Stimulated activated CD8-positive, alpha-beta memory T cell treated with anti-CD3 and anti-CD28 coated beads, Interleukin-7, amount 100 ng/mL, for 48 hours (primary cell): ENCODE results near the gene SECTM1.

ENCODE experiments used
- DNase-seq, 2 donors: peaks; one replicate each; pipeline ENCODE4 v3.0.0-alpha.2; 2020; ENCODE audit warnings: low read depth in 1 of 2; ENCODE audit errors: extremely low read depth in 1 of 2

SECTM1 gene

DNA sequence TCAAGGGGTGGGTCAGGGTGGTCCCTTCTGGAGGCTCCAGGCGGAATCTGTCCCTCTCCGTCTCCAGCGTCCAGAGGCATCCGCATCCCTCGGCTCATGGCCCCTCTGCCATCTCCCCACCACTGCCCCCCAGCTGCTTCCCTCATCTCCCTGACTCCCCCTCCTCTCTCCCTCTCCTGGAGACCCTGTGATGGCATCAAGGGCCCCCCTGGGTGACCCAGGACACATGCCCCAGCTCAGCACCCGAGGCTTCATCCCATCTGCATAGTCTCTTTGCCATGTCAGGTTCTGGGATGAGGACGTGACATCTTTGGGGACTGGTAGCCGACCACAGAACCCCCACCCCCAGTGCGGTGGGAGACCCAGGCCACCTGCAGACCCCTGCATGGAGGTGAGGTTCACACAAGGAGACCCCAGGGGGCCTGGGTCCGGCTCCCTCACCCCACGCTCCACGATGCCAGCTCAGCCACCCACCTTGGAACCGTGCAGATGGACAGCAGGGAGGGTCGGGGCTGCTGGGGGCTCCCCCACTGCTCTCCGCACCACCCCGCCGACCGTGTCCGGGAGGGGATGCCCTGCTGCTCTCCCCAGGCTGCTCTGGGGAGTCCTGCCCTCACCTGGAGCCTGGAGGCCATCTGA lies 3.8 kb downstream of the SECTM1 start:
- DNase-seq, result no peak

GRCh38 chr17:82328994-82329507 lies 4.5 kb downstream of the SECTM1 start:
- no peak for DNase-seq

- no peak for DNase-seq
Measured at GRCh38 chr17:82328141-82328993, 5.2 kb downstream of the SECTM1 start.

DNA sequence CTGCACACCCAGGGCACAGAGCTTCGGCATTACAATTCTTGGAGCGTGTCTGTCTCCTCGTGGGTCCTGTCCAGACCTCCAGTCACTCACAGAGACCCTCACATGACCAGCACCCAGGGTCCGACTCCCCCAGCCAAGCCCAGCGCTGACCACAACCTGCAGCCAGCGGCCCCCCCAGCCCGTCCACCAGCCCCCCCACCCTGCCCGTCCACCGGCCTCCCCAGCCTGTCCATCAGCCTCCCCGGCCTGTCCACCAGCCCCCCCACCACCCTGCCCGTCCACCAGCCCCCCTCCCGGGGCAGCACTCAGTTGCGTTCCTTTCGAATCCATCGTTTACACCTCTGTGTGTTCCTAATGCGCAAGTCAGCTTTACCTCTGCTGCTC lies 5.8 kb downstream of the SECTM1 start:
- DNase-seq, result no peak

DNA sequence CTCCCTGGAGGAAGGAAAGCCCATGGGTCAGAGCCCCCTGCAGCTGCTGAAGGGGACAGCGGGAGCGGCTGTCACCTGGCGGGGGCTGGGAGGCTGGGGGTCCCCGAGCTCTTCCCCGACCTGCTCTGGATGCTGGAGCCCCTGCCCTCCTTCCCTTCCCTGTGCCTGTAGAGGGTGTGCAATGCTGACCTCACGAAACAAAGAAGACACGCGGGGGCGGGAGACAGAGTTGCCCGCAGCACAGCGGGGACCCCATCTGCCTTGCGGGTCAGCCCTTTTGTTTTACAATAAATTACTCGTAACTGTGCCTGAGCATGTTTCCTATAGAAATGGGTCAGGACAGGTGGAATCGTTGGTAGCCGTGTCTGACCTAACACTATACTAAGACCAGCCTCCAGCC lies 6.3 kb downstream of the SECTM1 start:
- DNase-seq, result no peak

- no peak for DNase-seq
Measured at GRCh38 chr17:82325286-82326180, 8.0 kb downstream of the SECTM1 start.

DNA sequence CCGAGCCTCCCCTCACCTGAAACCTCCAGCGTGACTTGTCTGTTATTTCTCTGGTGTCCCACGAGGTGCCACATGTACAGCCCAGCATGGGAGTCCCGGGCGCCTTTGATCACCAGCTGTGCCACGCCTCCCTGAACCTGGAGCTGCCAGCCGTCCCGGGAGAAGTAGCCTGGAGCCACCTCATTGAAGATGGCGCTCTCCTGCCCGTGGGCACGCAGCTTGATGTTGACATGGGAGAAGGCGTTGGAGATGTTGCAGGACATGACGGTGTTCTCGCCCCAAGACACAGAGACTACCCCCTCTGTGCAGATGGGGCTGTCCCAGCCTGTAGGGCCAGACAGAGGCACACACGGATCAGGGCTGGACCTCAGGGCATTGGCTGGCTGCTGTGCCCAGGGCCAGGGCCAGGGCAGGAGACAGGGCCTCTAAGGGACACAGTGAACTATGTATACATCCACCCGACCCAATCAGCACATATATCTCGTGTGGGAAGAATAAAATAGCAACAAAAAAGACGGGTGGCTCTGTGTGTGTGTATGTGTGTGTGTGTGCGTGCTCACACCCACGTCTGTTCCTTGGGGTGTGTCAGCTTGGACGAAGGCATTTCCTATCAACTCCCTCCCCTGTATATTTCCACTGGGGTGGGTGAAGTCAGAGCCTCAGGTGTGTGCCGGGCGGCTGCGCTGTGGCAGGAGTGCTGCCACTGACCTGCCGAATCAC lies 8.8 kb downstream of the SECTM1 start:
- no peak for DNase-seq

DNA sequence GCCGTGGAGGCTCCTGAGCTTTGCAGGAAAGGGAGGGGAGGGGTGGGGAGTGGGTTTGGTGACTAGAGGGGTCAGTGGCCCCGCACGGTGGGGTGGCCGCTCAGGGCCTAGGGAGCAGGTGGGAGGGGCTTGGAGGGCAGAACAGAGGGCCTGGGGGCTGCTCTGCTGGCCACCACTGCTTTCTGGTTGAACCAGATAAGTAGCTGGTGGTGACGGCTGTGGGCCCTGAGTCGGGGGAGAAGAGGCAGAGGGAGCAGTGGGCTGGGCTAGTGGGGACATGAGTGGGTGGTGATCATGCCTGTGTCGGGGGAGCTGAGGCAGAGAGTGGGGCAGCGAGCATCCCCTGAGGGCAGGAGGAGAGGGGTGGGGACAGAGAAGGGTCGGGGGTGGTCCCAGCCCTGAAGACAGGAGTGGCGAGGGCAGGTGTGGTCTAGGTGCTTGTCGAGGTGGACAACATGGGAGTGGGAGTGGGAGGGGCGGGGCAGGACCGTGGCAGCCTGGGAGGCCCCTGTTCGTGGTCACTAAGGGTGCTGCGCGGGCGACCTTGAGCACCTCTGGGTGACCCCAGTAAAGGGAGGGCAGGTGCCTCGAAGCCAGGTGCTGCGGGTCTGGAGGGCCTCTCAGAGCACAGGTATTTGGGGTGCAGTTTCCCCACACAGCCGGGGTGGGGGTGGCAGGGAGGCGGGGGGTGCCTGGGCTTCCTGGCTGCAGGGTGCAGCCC lies 9.9 kb downstream of the SECTM1 start:
- no peak for DNase-seq

- DNase-seq, result no peak
Measured at GRCh38 chr17:82322526-82323453, 10.8 kb downstream of the SECTM1 start.

GRCh38 chr17:82321947-82322466 lies 11.6 kb downstream of the SECTM1 start:
- no peak for DNase-seq

GRCh38 chr17:82320956-82321927 lies 12.3 kb downstream of the SECTM1 start:
- peak in 1 of 2 donors; percentile 79 for DNase-seq

DNA sequence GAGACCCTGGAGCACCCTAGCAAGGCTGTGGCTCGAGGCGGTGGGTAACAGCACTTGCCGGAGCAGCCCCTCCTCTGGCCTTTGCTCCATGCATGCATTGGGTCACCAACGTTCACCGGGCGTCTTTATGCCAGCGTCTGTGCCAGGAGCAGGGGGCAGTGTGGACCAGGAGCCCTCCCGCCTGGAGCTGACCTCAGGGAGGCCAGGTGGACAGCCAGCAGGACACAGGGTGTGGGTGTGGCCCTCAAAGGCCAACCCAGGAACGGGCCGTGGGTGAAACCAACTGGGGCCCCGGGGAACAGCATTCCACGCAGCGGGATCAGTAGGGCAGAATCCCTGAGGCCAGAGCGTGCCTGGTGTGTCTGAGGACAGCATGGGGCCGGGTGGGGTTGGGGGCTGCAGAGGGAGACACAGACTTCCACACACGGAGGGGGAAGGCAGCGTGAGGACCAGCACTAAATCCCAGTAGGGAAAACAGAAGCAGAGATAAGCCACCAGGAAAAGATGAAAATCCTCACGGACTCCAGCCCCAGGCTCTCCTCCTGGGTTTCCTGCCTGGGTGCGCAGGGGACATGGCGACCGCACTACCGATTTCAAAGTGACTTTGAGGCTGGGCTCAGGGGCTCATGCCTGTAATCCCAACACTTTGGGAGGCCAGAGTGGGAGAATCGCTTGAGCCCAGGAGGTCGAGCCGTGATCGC lies 13.3 kb downstream of the SECTM1 start:
- DNase-seq, result no peak

DNA sequence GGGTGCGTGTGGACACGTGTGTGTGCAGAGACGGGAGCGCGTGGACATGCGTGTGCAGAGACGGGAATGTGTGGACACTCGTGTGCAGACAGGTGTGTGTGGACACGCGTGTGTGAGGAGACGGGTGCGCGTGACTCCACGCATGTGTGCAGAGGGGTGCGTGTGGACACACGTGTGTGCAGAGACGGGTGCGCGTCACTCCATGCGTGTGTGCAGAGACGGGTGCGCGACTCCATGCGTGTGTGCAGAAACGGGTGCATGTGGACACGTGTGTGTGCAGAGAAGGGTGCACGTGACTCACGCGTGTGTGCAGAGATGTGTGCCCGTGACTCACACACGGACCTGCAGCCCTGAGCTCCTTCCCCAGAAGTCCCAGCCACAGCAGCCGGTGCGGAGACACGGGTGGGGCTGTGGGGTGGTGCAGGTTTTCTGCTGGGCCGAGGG lies 13.9 kb downstream of the SECTM1 start:
- no peak for DNase-seq

DNA sequence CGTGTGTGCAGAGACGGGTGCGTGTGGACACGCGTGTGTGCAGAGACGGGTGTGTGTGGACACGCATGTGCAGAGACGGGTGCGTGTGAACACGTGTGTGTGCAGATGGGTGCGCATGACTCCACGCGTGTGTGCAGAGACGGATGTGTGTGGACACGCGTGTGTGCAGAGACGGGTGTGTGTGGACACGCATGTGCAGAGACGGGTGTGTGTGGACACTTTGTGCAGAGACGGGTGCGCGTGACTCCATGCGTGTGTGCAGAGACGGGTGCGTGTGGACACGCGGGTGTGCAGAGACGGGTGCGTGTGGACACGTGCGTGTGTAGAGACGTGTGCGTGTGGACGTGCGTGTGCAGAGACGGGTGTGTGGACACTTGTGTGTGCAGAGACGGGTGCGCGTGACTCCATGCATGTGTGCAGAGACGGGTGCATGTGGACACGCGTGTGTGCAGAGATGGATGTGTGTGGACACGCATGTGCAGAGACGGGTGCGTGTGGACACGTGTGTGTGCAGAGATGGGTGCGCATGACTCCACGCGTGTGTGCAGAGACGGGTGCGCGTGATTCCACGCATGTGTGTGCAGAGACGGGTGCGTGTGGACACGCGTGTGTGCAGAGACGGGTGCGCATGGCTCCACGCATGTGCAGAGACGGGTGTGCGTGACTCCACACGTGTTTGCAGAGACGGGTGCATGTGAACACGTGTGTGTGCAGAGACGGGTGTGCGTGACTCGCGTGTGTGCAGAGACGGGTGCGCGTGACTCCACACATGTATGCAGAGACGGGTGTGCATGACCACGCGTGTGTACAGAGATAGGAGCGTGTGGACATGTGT lies 14.6 kb downstream of the SECTM1 start:
- DNase-seq, result no peak

DNA sequence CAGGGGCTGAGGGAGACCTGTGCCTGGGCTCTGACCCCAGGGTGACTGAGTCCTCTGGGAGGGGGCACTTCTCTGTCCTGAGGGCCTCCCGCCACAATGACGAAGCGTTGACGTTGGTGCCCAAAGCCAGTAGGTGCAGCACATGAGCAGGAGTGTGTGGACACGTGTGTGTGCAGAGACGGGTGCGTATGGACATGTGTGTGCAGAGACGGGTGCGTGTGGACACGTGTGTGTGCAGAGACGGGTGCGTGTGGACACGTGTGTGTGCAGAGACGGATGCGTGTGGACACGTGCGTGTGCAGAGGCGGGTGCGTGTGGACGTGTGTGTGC lies 15.4 kb downstream of the SECTM1 start:
- DNase-seq, result no peak
